Measurements from ENCODE around the gene RPGRIP1.
"Not testable (repeated sequence)": the region's sequence is repeated elsewhere in the genome, so short reads cannot be mapped to it uniquely, and the experiment has no call there.

Gene RPGRIP1

GRCh38 chr14:21287168-21287567 is 7.3 kb downstream of the RPGRIP1 start:
- TF ChIP-seq, protein P1, sequence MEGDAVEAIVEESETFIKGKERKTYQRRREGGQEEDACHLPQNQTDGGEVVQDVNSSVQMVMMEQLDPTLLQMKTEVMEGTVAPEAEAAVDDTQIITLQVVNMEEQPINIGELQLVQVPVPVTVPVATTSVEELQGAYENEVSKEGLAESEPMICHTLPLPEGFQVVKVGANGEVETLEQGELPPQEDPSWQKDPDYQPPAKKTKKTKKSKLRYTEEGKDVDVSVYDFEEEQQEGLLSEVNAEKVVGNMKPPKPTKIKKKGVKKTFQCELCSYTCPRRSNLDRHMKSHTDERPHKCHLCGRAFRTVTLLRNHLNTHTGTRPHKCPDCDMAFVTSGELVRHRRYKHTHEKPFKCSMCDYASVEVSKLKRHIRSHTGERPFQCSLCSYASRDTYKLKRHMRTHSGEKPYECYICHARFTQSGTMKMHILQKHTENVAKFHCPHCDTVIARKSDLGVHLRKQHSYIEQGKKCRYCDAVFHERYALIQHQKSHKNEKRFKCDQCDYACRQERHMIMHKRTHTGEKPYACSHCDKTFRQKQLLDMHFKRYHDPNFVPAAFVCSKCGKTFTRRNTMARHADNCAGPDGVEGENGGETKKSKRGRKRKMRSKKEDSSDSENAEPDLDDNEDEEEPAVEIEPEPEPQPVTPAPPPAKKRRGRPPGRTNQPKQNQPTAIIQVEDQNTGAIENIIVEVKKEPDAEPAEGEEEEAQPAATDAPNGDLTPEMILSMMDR (IDR thresholded peaks at IDR 0.05; ENCODE audit: insufficient read depth, low read length, poor library complexity, severe bottlenecking): no peak
- no peaks in the 10 kb centered on the region for H3K27me3 ChIP-seq (replicated peaks; ENCODE audit: control insufficient read depth, insufficient read depth, low read length)

GRCh38 chr14:21294026-21294425 is 14.1 kb downstream of the RPGRIP1 start:
- not testable (repeated sequence) for DNase-seq (ENCODE audit: extremely low read depth, insufficient read length); H3K4me3 ChIP-seq (replicated peaks; ENCODE audit: low read depth, low read length)

More at GRCh38 chr14:21287168-21287567, 7.3 kb downstream of the RPGRIP1 start:
- no peak for DNase-seq (ENCODE audit: extremely low read depth, insufficient read length)
- H3K4me3 ChIP-seq (replicated peaks; ENCODE audit: low read depth, low read length): no peak overlapping the region
- H3K36me3 ChIP-seq (ENCODE audit: control insufficient read depth, insufficient read depth, low read length): no peaks in the 10 kb centered on the region

GRCh38 chr14:21298358-21298757 is 18.5 kb downstream of the RPGRIP1 start:
- Histone ChIP-seq H3K36me3 (ENCODE audit: control insufficient read depth, insufficient read depth, low read length) (no peaks in the 10 kb centered on the region), H3K4me3 (replicated peaks; ENCODE audit: low read depth, low read length) (no peak overlapping the region), H3K27me3 (replicated peaks; ENCODE audit: control insufficient read depth, insufficient read depth, low read length) (no peaks in the 10 kb centered on the region)
- TF ChIP-seq, protein P1 (IDR thresholded peaks at IDR 0.05; ENCODE audit: insufficient read depth, low read length, poor library complexity, severe bottlenecking): no peak
- no peak for DNase-seq (ENCODE audit: extremely low read depth, insufficient read length)

More at GRCh38 chr14:21294026-21294425, 14.1 kb downstream of the RPGRIP1 start:
- not testable (repeated sequence) for H3K27me3 ChIP-seq (replicated peaks; ENCODE audit: control insufficient read depth, insufficient read depth, low read length); H3K36me3 ChIP-seq (ENCODE audit: control insufficient read depth, insufficient read depth, low read length)

GRCh38 chr14:21299562-21300130 is 19.8 kb downstream of the RPGRIP1 start:
- Histone ChIP-seq H3K36me3 (ENCODE audit: control insufficient read depth, insufficient read depth, low read length) (no peaks in the 10 kb centered on the region), H3K4me3 (replicated peaks; ENCODE audit: low read depth, low read length) (no peak overlapping the region), H3K27me3 (replicated peaks; ENCODE audit: control insufficient read depth, insufficient read depth, low read length) (no peaks in the 10 kb centered on the region)
- no peak for DNase-seq (ENCODE audit: extremely low read depth, insufficient read length)
- TF ChIP-seq, protein P1 (IDR thresholded peaks at IDR 0.05; ENCODE audit: insufficient read depth, low read length, poor library complexity, severe bottlenecking): no peak

- peak; percentile 72 for DNase-seq (ENCODE audit: extremely low read depth, insufficient read length)
- H3K4me3 ChIP-seq (replicated peaks; ENCODE audit: low read depth, low read length): peak overlapping the region; percentile 53
- no peaks in the 10 kb centered on the region for H3K27me3 ChIP-seq (replicated peaks; ENCODE audit: control insufficient read depth, insufficient read depth, low read length)
- no peaks in the 10 kb centered on the region for H3K36me3 ChIP-seq (ENCODE audit: control insufficient read depth, insufficient read depth, low read length)
- TF ChIP-seq, protein P1 (IDR thresholded peaks at IDR 0.05; ENCODE audit: insufficient read depth, low read length, poor library complexity, severe bottlenecking): no peak
These were observed 21.0 kb downstream of the RPGRIP1 start for GRCh38 chr14:21300892-21301291.

DNA sequence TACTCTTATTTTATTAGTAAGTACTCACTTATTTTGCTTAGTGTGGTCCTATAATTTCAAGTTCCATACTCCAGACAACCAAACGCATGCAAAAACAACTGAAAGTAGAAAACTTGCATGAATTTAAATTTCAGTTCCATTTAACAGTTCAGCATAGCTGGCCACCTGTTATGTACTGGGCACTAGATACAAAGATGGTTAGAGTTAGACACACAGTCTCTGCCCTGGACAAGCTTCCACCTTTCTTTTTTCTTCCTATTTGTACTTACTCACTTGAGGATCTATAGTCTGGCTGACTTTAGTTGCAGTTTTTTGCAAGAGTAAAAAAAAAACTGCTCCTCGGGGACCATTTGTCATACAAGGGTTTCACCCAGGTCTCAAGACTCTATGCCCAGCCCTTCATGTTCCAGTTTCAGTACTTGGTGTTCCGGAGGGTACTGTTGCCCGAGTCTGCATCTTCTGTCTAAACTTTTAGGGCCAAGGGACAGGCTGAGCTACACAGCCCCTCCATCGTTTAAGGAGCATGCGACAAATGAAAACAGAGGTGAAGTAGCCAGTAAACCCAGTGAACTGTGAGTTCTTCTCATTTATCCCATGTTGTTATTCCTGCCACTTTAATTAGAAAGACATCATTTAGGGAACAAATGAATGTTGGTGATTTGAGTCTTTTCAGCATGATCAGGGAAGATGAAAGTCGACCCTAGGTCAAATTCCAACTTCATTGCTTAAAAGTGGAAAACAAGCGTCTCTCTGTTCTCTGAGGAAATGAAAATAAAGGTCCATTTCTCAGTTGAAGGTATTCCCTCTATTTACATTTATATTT is 22.3 kb downstream of the RPGRIP1 start:
- TF ChIP-seq, protein P1 (IDR thresholded peaks at IDR 0.05; ENCODE audit: insufficient read depth, low read length, poor library complexity, severe bottlenecking): no peak
- no peaks in the 10 kb centered on the region for H3K27me3 ChIP-seq (replicated peaks; ENCODE audit: control insufficient read depth, insufficient read depth, low read length)
- H3K36me3 ChIP-seq (ENCODE audit: control insufficient read depth, insufficient read depth, low read length): no peaks in the 10 kb centered on the region
- DNase-seq (ENCODE audit: extremely low read depth, insufficient read length): no peak
- no peak overlapping the region for H3K4me3 ChIP-seq (replicated peaks; ENCODE audit: low read depth, low read length)

DNA sequence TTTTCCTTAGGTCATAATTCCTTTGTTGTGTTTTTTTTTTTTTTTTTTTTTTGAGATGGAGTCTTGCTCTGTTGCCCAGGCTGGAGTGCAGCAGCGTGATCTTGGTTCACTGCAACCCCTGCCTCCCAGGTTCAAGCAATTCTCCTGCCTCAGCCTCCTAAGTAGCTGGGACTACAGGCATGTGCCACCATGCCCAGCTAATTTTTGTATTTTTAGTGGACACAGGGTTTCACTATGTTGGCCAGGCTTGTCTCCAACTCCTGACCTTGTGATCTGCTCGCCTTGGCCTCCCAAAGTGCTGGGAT is 22.9 kb downstream of the RPGRIP1 start:
- H3K36me3 ChIP-seq (ENCODE audit: control insufficient read depth, insufficient read depth, low read length); DNase-seq (ENCODE audit: extremely low read depth, insufficient read length); H3K27me3 ChIP-seq (replicated peaks; ENCODE audit: control insufficient read depth, insufficient read depth, low read length); H3K4me3 ChIP-seq (replicated peaks; ENCODE audit: low read depth, low read length): not testable (repeated sequence)

Data from GM06990 (cell line).